ENCODE measurements around the gene CPLX1.

Gene CPLX1

GRCh38 chr4:856225-856901 lies 30.4 kb upstream of the CPLX1 start:
- DNase-seq (ENCODE audit: extremely low spot score, insufficient read length, low read depth) (no peak), FAIRE-seq (no peak)

- FAIRE-seq, result no peak
- no peak for DNase-seq (ENCODE audit: extremely low spot score, insufficient read length, low read depth)
Measured at GRCh38 chr4:855880-856224, 29.9 kb upstream of the CPLX1 start.

- no peak for DNase-seq (ENCODE audit: extremely low spot score, insufficient read length, low read depth)
- FAIRE-seq, result no peak
Measured at GRCh38 chr4:854356-854755, 28.4 kb upstream of the CPLX1 start.

GRCh38 chr4:853416-853781 lies 27.5 kb upstream of the CPLX1 start:
- DNase-seq (ENCODE audit: extremely low spot score, insufficient read length, low read depth) (no peak), FAIRE-seq (no peak)

- DNase-seq (ENCODE audit: extremely low spot score, insufficient read length, low read depth) (no peak), FAIRE-seq (no peak)
Measured at GRCh38 chr4:851701-852430, 25.9 kb upstream of the CPLX1 start.

- FAIRE-seq, result no peak
- no peak for DNase-seq (ENCODE audit: extremely low spot score, insufficient read length, low read depth)
Measured at GRCh38 chr4:850323-850945, 24.5 kb upstream of the CPLX1 start.

- no peak for FAIRE-seq
- no peak for DNase-seq (ENCODE audit: extremely low spot score, insufficient read length, low read depth)
Measured at GRCh38 chr4:849478-850175, 23.7 kb upstream of the CPLX1 start.

GRCh38 chr4:848803-849477 lies 23.0 kb upstream of the CPLX1 start:
- DNase-seq (ENCODE audit: extremely low spot score, insufficient read length, low read depth) (no peak), FAIRE-seq (no peak)

- no peak for DNase-seq (ENCODE audit: extremely low spot score, insufficient read length, low read depth)
- FAIRE-seq, result no peak
Measured at GRCh38 chr4:848307-848691, 22.4 kb upstream of the CPLX1 start.

GRCh38 chr4:845836-846251 lies 19.9 kb upstream of the CPLX1 start:
- FAIRE-seq (no peak), DNase-seq (ENCODE audit: extremely low spot score, insufficient read length, low read depth) (no peak)

- no peak for FAIRE-seq
- DNase-seq (ENCODE audit: extremely low spot score, insufficient read length, low read depth), result no peak
Measured at GRCh38 chr4:845233-845835, 19.4 kb upstream of the CPLX1 start.

GRCh38 chr4:844752-845232 lies 18.9 kb upstream of the CPLX1 start:
- DNase-seq (ENCODE audit: extremely low spot score, insufficient read length, low read depth) (no peak), FAIRE-seq (no peak)

- DNase-seq (ENCODE audit: extremely low spot score, insufficient read length, low read depth) (no peak), FAIRE-seq (no peak)
Measured at GRCh38 chr4:839675-840443, 13.9 kb upstream of the CPLX1 start.

- DNase-seq (ENCODE audit: extremely low spot score, insufficient read length, low read depth) (no peak), FAIRE-seq (no peak)
Measured at GRCh38 chr4:837772-838171, 11.8 kb upstream of the CPLX1 start.

GRCh38 chr4:836750-837301 lies 10.9 kb upstream of the CPLX1 start:
- DNase-seq (ENCODE audit: extremely low spot score, insufficient read length, low read depth), result no peak
- no peak for FAIRE-seq

GRCh38 chr4:836003-836511 lies 10.1 kb upstream of the CPLX1 start:
- no peak for DNase-seq (ENCODE audit: extremely low spot score, insufficient read length, low read depth)
- no peak for FAIRE-seq

GRCh38 chr4:835148-836002 lies 9.4 kb upstream of the CPLX1 start:
- DNase-seq (ENCODE audit: extremely low spot score, insufficient read length, low read depth), result no peak
- FAIRE-seq, result no peak

All from GM18507 (cell line).